ENCODE results near the gene PTPRN2. TPM values are rescaled to one million over a fixed set of nuclear protein-coding genes. Genes with fewer than 3 reads are reported as not detected.

Gene PTPRN2
- total and polyA plus RNA-seq, 2 donors (not counting 3 experiments of a cell fraction or from before 2014, with no cell fraction given), result 0.62 to 0.88 TPM

DNA sequence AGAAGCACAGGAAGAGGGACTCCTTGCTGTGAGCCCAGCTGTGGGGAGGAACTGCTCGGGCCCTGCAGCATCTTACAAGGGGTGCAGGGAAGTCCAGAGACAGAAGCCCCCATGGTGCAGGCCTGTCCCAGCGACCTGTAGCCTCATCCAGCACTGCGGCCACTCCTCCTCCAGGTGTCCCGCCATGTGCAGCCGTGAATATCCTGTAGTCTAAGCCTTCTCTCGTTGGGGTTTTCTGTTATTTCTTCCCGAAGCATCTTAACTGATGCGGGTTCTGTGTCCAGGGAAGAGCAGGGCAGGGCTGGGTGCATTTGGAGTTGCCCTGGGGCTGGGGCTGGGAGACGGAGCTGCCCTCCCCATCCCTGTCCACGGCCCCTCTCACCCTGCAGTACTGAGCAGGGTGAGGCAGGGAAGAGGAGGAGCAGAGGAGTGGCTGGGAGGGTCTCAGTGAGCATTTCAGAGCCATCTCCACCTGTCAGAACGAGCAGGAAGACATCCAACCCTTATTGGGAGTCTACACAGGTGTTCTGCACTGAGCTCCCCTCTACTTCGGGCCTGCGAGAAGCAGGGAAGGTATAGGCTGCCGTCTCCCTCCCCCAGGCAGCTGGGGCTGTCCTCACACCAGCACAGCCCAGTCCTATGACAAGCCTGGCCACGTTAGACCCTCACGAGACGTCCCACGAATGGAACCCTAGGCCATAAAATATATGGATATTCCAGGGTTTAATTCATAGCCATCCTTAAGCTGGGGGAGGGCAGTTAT lies 756.3 kb downstream of the PTPRN2 start:
- no peak overlapping the region for H2AFZ ChIP-seq (ENCODE audit: low read depth, low read length)
- no peaks in the 10 kb centered on the region for H3K4me1 ChIP-seq (ENCODE audit: control insufficient read depth, extremely low read depth, insufficient read depth, low read length)
- intact Hi-C loops (cut with micrococcal nuclease) (no loop called here), dilution Hi-C loops (cut with MboI; ENCODE audit: extremely low pct_ligation_motif_present, low sequenced_read_pairs) (no loop called here)
- TF ChIP-seq, protein P1, sequence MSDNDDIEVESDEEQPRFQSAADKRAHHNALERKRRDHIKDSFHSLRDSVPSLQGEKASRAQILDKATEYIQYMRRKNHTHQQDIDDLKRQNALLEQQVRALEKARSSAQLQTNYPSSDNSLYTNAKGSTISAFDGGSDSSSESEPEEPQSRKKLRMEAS (IDR thresholded peaks at IDR 0.05; ENCODE audit: insufficient read depth, insufficient read length), result no peak
- TF ChIP-seq EZH2 (IDR thresholded peaks at IDR 0.05; ENCODE audit: borderline replicate concordance, low read depth, low read length, severe bottlenecking) (no peak), POLR2AphosphoS5 (IDR thresholded peaks at IDR 0.05; ENCODE audit: insufficient read depth, low read depth, low read length) (no peak), FOS (IDR thresholded peaks at IDR 0.05; ENCODE audit: borderline replicate concordance, insufficient read depth, low read length) (no peak), POLR2A (IDR thresholded peaks at IDR 0.05; ENCODE audit: low read depth, low read length) (no peak), GATA2 (IDR thresholded peaks at IDR 0.05; ENCODE audit: insufficient read depth, insufficient read length, low read depth, low read length) (no peak), JUN (IDR thresholded peaks at IDR 0.05; ENCODE audit: borderline replicate concordance, insufficient read depth, insufficient read length, low read depth) (no peak), MYC (IDR thresholded peaks at IDR 0.05; ENCODE audit: low read depth, low read length) (no peak)
- TF ChIP-seq, protein P2, sequence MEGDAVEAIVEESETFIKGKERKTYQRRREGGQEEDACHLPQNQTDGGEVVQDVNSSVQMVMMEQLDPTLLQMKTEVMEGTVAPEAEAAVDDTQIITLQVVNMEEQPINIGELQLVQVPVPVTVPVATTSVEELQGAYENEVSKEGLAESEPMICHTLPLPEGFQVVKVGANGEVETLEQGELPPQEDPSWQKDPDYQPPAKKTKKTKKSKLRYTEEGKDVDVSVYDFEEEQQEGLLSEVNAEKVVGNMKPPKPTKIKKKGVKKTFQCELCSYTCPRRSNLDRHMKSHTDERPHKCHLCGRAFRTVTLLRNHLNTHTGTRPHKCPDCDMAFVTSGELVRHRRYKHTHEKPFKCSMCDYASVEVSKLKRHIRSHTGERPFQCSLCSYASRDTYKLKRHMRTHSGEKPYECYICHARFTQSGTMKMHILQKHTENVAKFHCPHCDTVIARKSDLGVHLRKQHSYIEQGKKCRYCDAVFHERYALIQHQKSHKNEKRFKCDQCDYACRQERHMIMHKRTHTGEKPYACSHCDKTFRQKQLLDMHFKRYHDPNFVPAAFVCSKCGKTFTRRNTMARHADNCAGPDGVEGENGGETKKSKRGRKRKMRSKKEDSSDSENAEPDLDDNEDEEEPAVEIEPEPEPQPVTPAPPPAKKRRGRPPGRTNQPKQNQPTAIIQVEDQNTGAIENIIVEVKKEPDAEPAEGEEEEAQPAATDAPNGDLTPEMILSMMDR (IDR thresholded peaks at IDR 0.05; ENCODE audit: extremely low read depth in 1 of 2, insufficient read depth in 1 of 2, low read depth in 1 of 2, low read length in 2 of 2), result no peak
- no peaks in the 10 kb centered on the region for H4K20me1 ChIP-seq (replicated peaks; ENCODE audit: control insufficient read depth, extremely low read depth, insufficient read depth, low read length)
- no peak overlapping the region for H3K4me2 ChIP-seq (ENCODE audit: insufficient read depth, low read length)
- ChIA-PET CTCF (no interaction called here), POLR2A (no interaction called here)
- no peaks in the 10 kb centered on the region for H3K79me2 ChIP-seq (ENCODE audit: control insufficient read depth, insufficient read depth, low read length)
- H3K4me3 ChIP-seq (replicated peaks in 1 of 3; ENCODE audit: insufficient read depth in 1 of 3, low read depth in 1 of 3, low read length in 3 of 3), result no peak overlapping the region
- no TSS peak for BruUV-seq (replicated peaks)
- no peaks in the 10 kb centered on the region for H3K9me1 ChIP-seq (replicated peaks; ENCODE audit: control insufficient read depth, extremely low read depth, insufficient read depth, low read length)
- H3K9me3 ChIP-seq (replicated peaks; ENCODE audit: control insufficient read depth, insufficient read depth, low read length), result peaks cover 11% of the 10 kb centered on the region
- no peak overlapping the region for H3K9ac ChIP-seq (replicated peaks; ENCODE audit: extremely low read depth, insufficient read depth, low read length)
- H3K27me3 ChIP-seq (ENCODE audit: control insufficient read depth in 2 of 2, insufficient read depth in 2 of 2, low read length in 2 of 2), result no peaks in the 10 kb centered on the region
- no peak for FAIRE-seq
- no peak overlapping the region for H3K27ac ChIP-seq (ENCODE audit: insufficient read depth, low read depth, low read length)
- H3K36me3 ChIP-seq (ENCODE audit: control insufficient read depth in 2 of 2, extremely low read depth in 1 of 2, insufficient read depth in 2 of 2, low read length in 2 of 2), result no peaks in the 10 kb centered on the region
- no peak for DNase-seq (ENCODE audit: low read depth, low spot score)

Data from endothelial cell of umbilical vein (primary cell).